PC-3 (cell line): ENCODE data around the gene PHYKPL.

Experiments
- CTCF ChIP-seq: fragments of 300-600 bp; sonication (generic); conservative IDR thresholded peaks from 2 replicates; pipeline ENCODE4 v1.5.1; 2017; ENCODE audit warnings: antibody characterized with exemption, low read depth, mild to moderate bottlenecking, low read length
- EZH2 ChIP-seq: fragments of 300-600 bp; sonication (generic); IDR thresholded peaks from one replicate; pipeline ENCODE4 v1.6.1; 2017; ENCODE audit warnings: antibody characterized with exemption, mild to moderate bottlenecking, low read length; ENCODE audit not compliant: unreplicated experiment
- EZH2phosphoT487 ChIP-seq: fragments of 300-600 bp; sonication (generic); IDR thresholded peaks from 2 replicates; pipeline ENCODE4 v1.6.1; 2018; ENCODE audit warnings: mild to moderate bottlenecking, antibody characterized with exemption, low read length, borderline replicate concordance

GRCh38 chr5:178216779-178217178 is 15.8 kb downstream of the PHYKPL start:
- TF ChIP-seq CTCF (no peak), EZH2 (no peak), EZH2phosphoT487 (no peak)
